DND-41 (cell line): ENCODE measurements around the gene STARD10.

Experiments used
- CTCF ChIP-seq: IDR thresholded peaks from 2 replicates; pipeline ENCODE4 v1.5.1; 2012; ENCODE audit warnings: borderline replicate concordance, low read length, moderate library complexity, mild to moderate bottlenecking; ENCODE audit not compliant: poor library complexity, severe bottlenecking; ENCODE audit errors: extremely low read depth
- EZH2 ChIP-seq: IDR thresholded peaks from 3 replicates; pipeline ENCODE4 v1.6.1; 2012; ENCODE audit warnings: borderline replicate concordance, low read depth, mild to moderate bottlenecking, moderate library complexity, low read length, inconsistent platforms; ENCODE audit not compliant: severe bottlenecking

GRCh38 chr11:72777755-72778278 lies 16.0 kb downstream of the STARD10 start:
- TF ChIP-seq CTCF (no peak), EZH2 (no peak)
